Gastroesophageal sphincter (tissue), 3 donors: ENCODE data around the gene EPSTI1.

Source experiments
- POLR2A ChIP-seq, 2 donors: fragments of 450-650 bp; IDR thresholded peaks; one replicate each; pipeline ENCODE4 v1.6.1; 2017; ENCODE audit warnings: antibody characterized with exemption in 2 of 2, mild to moderate bottlenecking in 2 of 2, moderate library complexity in 1 of 2
- TF ChIP-seq, protein P1 (sequence below), 4 experiments: fragments of 200-600 bp in 2 of 4; fragments of 450-650 bp in 2 of 4; sonication (generic) in 1 of 4; IDR thresholded peaks; one replicate each; pipeline ENCODE4 v1.5.1; 2017 to 2019; ENCODE audit warnings: antibody characterized with exemption in 4 of 4, mild to moderate bottlenecking in 2 of 4, moderate library complexity in 2 of 4

GRCh38 chr13:42893214-42893671 is 98.8 kb downstream of the EPSTI1 start:
- TF ChIP-seq, protein P1, sequence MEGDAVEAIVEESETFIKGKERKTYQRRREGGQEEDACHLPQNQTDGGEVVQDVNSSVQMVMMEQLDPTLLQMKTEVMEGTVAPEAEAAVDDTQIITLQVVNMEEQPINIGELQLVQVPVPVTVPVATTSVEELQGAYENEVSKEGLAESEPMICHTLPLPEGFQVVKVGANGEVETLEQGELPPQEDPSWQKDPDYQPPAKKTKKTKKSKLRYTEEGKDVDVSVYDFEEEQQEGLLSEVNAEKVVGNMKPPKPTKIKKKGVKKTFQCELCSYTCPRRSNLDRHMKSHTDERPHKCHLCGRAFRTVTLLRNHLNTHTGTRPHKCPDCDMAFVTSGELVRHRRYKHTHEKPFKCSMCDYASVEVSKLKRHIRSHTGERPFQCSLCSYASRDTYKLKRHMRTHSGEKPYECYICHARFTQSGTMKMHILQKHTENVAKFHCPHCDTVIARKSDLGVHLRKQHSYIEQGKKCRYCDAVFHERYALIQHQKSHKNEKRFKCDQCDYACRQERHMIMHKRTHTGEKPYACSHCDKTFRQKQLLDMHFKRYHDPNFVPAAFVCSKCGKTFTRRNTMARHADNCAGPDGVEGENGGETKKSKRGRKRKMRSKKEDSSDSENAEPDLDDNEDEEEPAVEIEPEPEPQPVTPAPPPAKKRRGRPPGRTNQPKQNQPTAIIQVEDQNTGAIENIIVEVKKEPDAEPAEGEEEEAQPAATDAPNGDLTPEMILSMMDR (IDR thresholded peaks at IDR 0.05) = no peak
- no peak for TF ChIP-seq POLR2A (IDR thresholded peaks at IDR 0.05)
